ENCODE measurements around the gene PTGES.

Gene PTGES

GRCh38 chr9:129745200-129745599 lies 7.6 kb downstream of the PTGES start:
- H3K9me3 ChIP-seq (ENCODE audit: control insufficient read depth, low read length), result no peaks in the 10 kb centered on the region
- 93 to 94% methylated on average over 4 to 5 of the region's 7 CpGs for WGBS, 2 experiments (ENCODE audit: insufficient coverage in 2 of 2)
- H3K4me3 ChIP-seq (ENCODE audit: extremely low read depth, insufficient read depth, low read length, poor library complexity, severe bottlenecking), result no peak overlapping the region
- H3K27ac ChIP-seq (ENCODE audit: low read depth, low read length, severe bottlenecking), result no peak overlapping the region
- peaks cover 6% of the 10 kb centered on the region for H3K4me1 ChIP-seq (ENCODE audit: control insufficient read depth, insufficient read depth, low read length, poor library complexity, severe bottlenecking)
- H3K36me3 ChIP-seq (ENCODE audit: control insufficient read depth, insufficient read depth, low read length), result no peaks in the 10 kb centered on the region

- WGBS, 2 experiments (ENCODE audit: insufficient coverage in 2 of 2), result 94 to 96% methylated on average over 7 to 8 of the region's 13 CpGs
- Histone ChIP-seq H3K36me3 (ENCODE audit: control insufficient read depth, insufficient read depth, low read length) (no peaks in the 10 kb centered on the region), H3K4me3 (ENCODE audit: extremely low read depth, insufficient read depth, low read length, poor library complexity, severe bottlenecking) (no peak overlapping the region), H3K9me3 (ENCODE audit: control insufficient read depth, low read length) (no peaks in the 10 kb centered on the region), H3K27ac (ENCODE audit: low read depth, low read length, severe bottlenecking) (no peak overlapping the region), H3K4me1 (ENCODE audit: control insufficient read depth, insufficient read depth, low read length, poor library complexity, severe bottlenecking) (peaks cover 3% of the 10 kb centered on the region)
Observed at GRCh38 chr9:129740666-129741464, 12.0 kb downstream of the PTGES start.

GRCh38 chr9:129740174-129740573 lies 12.7 kb downstream of the PTGES start:
- H3K27ac ChIP-seq (ENCODE audit: low read depth, low read length, severe bottlenecking), result no peak overlapping the region
- no peak overlapping the region for H3K4me3 ChIP-seq (ENCODE audit: extremely low read depth, insufficient read depth, low read length, poor library complexity, severe bottlenecking)
- no peaks in the 10 kb centered on the region for H3K36me3 ChIP-seq (ENCODE audit: control insufficient read depth, insufficient read depth, low read length)
- 81 to 84% methylated on average over 4 to 5 of the region's 7 CpGs for WGBS, 2 experiments (ENCODE audit: insufficient coverage in 2 of 2)
- H3K9me3 ChIP-seq (ENCODE audit: control insufficient read depth, low read length), result no peaks in the 10 kb centered on the region
- peaks cover 3% of the 10 kb centered on the region for H3K4me1 ChIP-seq (ENCODE audit: control insufficient read depth, insufficient read depth, low read length, poor library complexity, severe bottlenecking)

GRCh38 chr9:129739432-129739831 lies 13.4 kb downstream of the PTGES start:
- peaks cover 3% of the 10 kb centered on the region for H3K4me1 ChIP-seq (ENCODE audit: control insufficient read depth, insufficient read depth, low read length, poor library complexity, severe bottlenecking)
- WGBS, 2 experiments (ENCODE audit: insufficient coverage in 2 of 2), result 93 to 99% methylated on average over 8 to 16 of the region's 16 CpGs
- H3K27ac ChIP-seq (ENCODE audit: low read depth, low read length, severe bottlenecking), result no peak overlapping the region
- H3K36me3 ChIP-seq (ENCODE audit: control insufficient read depth, insufficient read depth, low read length), result no peaks in the 10 kb centered on the region
- no peaks in the 10 kb centered on the region for H3K9me3 ChIP-seq (ENCODE audit: control insufficient read depth, low read length)
- H3K4me3 ChIP-seq (ENCODE audit: extremely low read depth, insufficient read depth, low read length, poor library complexity, severe bottlenecking), result no peak overlapping the region

- peak overlapping the region; percentile 35 for H3K4me3 ChIP-seq (ENCODE audit: extremely low read depth, insufficient read depth, low read length, poor library complexity, severe bottlenecking)
- H3K27ac ChIP-seq (ENCODE audit: low read depth, low read length, severe bottlenecking), result peak overlapping the region; percentile 10
- H3K4me1 ChIP-seq (ENCODE audit: control insufficient read depth, insufficient read depth, low read length, poor library complexity, severe bottlenecking), result peaks cover 3% of the 10 kb centered on the region
- H3K9me3 ChIP-seq (ENCODE audit: control insufficient read depth, low read length), result no peaks in the 10 kb centered on the region
- WGBS, 2 experiments (ENCODE audit: insufficient coverage in 2 of 2), result 13 to 14% methylated on average over 39 to 41 of the region's 48 CpGs
- H3K36me3 ChIP-seq (ENCODE audit: control insufficient read depth, insufficient read depth, low read length), result no peaks in the 10 kb centered on the region
Observed at GRCh38 chr9:129737479-129738274, 15.2 kb downstream of the PTGES start.

- 86 to 88% methylated on average over 19 of the region's 20 CpGs for WGBS, 2 experiments (ENCODE audit: insufficient coverage in 2 of 2)
- Histone ChIP-seq H3K4me3 (ENCODE audit: extremely low read depth, insufficient read depth, low read length, poor library complexity, severe bottlenecking) (no peak overlapping the region), H3K9me3 (ENCODE audit: control insufficient read depth, low read length) (no peaks in the 10 kb centered on the region), H3K36me3 (ENCODE audit: control insufficient read depth, insufficient read depth, low read length) (no peaks in the 10 kb centered on the region), H3K27ac (ENCODE audit: low read depth, low read length, severe bottlenecking) (no peak overlapping the region), H3K4me1 (ENCODE audit: control insufficient read depth, insufficient read depth, low read length, poor library complexity, severe bottlenecking) (peaks cover 3% of the 10 kb centered on the region)
Observed at GRCh38 chr9:129736334-129736733, 16.5 kb downstream of the PTGES start.

GRCh38 chr9:129735546-129735945 lies 17.3 kb downstream of the PTGES start:
- 77 to 100% methylated on average over 2 to 4 of the region's 6 CpGs for WGBS, 2 experiments (ENCODE audit: insufficient coverage in 2 of 2)
- Histone ChIP-seq H3K4me3 (ENCODE audit: extremely low read depth, insufficient read depth, low read length, poor library complexity, severe bottlenecking) (no peak overlapping the region), H3K36me3 (ENCODE audit: control insufficient read depth, insufficient read depth, low read length) (no peaks in the 10 kb centered on the region), H3K9me3 (ENCODE audit: control insufficient read depth, low read length) (no peaks in the 10 kb centered on the region), H3K27ac (ENCODE audit: low read depth, low read length, severe bottlenecking) (no peak overlapping the region), H3K4me1 (ENCODE audit: control insufficient read depth, insufficient read depth, low read length, poor library complexity, severe bottlenecking) (peaks cover 3% of the 10 kb centered on the region)

- peaks cover 3% of the 10 kb centered on the region for H3K4me1 ChIP-seq (ENCODE audit: control insufficient read depth, insufficient read depth, low read length, poor library complexity, severe bottlenecking)
- H3K4me3 ChIP-seq (ENCODE audit: extremely low read depth, insufficient read depth, low read length, poor library complexity, severe bottlenecking), result no peak overlapping the region
- H3K36me3 ChIP-seq (ENCODE audit: control insufficient read depth, insufficient read depth, low read length), result no peaks in the 10 kb centered on the region
- H3K9me3 ChIP-seq (ENCODE audit: control insufficient read depth, low read length), result no peaks in the 10 kb centered on the region
- WGBS, 2 experiments (ENCODE audit: insufficient coverage in 2 of 2), result 80 to 85% methylated on average over 1 to 2 of the region's 2 CpGs
- H3K27ac ChIP-seq (ENCODE audit: low read depth, low read length, severe bottlenecking), result no peak overlapping the region
Observed at GRCh38 chr9:129733632-129733953, 19.2 kb downstream of the PTGES start.

GRCh38 chr9:129732946-129733631 lies 19.8 kb downstream of the PTGES start:
- Histone ChIP-seq H3K36me3 (ENCODE audit: control insufficient read depth, insufficient read depth, low read length) (no peaks in the 10 kb centered on the region), H3K9me3 (ENCODE audit: control insufficient read depth, low read length) (no peaks in the 10 kb centered on the region), H3K27ac (ENCODE audit: low read depth, low read length, severe bottlenecking) (no peak overlapping the region), H3K4me1 (ENCODE audit: control insufficient read depth, insufficient read depth, low read length, poor library complexity, severe bottlenecking) (peaks cover 3% of the 10 kb centered on the region), H3K4me3 (ENCODE audit: extremely low read depth, insufficient read depth, low read length, poor library complexity, severe bottlenecking) (no peak overlapping the region)
- WGBS, 2 experiments (ENCODE audit: insufficient coverage in 2 of 2), result 84 to 91% methylated on average over 9 to 14 of the region's 23 CpGs

- whole genome bisulfite sequencing, 2 experiments (ENCODE audit: insufficient coverage in 2 of 2), result 91 to 94% methylated on average over 10 of the region's 10 CpGs
- Histone ChIP-seq H3K4me1 (ENCODE audit: control insufficient read depth, insufficient read depth, low read length, poor library complexity, severe bottlenecking) (no peaks in the 10 kb centered on the region), H3K27ac (ENCODE audit: low read depth, low read length, severe bottlenecking) (no peak overlapping the region), H3K9me3 (ENCODE audit: control insufficient read depth, low read length) (no peaks in the 10 kb centered on the region), H3K4me3 (ENCODE audit: extremely low read depth, insufficient read depth, low read length, poor library complexity, severe bottlenecking) (no peak overlapping the region), H3K36me3 (ENCODE audit: control insufficient read depth, insufficient read depth, low read length) (no peaks in the 10 kb centered on the region)
Observed at GRCh38 chr9:129732100-129732499, 20.7 kb downstream of the PTGES start.
